ENCODE results near the gene ZNF445.
"Not testable (repeated sequence)": the region's sequence is repeated elsewhere in the genome, so short reads cannot be mapped to it uniquely, and the experiment has no call there.

The ZNF445 gene

GRCh38 chr3:44409640-44410410, 67.6 kb downstream of the ZNF445 start:
- DNase-seq (ENCODE audit: low read depth in 2 of 2) = no peak
- H3K4me3 ChIP-seq (replicated peaks in 1 of 2; ENCODE audit: low read depth in 2 of 2, low read length in 2 of 2) = no peak overlapping the region
- TF ChIP-seq, protein P1, sequence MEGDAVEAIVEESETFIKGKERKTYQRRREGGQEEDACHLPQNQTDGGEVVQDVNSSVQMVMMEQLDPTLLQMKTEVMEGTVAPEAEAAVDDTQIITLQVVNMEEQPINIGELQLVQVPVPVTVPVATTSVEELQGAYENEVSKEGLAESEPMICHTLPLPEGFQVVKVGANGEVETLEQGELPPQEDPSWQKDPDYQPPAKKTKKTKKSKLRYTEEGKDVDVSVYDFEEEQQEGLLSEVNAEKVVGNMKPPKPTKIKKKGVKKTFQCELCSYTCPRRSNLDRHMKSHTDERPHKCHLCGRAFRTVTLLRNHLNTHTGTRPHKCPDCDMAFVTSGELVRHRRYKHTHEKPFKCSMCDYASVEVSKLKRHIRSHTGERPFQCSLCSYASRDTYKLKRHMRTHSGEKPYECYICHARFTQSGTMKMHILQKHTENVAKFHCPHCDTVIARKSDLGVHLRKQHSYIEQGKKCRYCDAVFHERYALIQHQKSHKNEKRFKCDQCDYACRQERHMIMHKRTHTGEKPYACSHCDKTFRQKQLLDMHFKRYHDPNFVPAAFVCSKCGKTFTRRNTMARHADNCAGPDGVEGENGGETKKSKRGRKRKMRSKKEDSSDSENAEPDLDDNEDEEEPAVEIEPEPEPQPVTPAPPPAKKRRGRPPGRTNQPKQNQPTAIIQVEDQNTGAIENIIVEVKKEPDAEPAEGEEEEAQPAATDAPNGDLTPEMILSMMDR (IDR thresholded peaks at IDR 0.05; ENCODE audit: low read depth, low read length) = no peak

DNA sequence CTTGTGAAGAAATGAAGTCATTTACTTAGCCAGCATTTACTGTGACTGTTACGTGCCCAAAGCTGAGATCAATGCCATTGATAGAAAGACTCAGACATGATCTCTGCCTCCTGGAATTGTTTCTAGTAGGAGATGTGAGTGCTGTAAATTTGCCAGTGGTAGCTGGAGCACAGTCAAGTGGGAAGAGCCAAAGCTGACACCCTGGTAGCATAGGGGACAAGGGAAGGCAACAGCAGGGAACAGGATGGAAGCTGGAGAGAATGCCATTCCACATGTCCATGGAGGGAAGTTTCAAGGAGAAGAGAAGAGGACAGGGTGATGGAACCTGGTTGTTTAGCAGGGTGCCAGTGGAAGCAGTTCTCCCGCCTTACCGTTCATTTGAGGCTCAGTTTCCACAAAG, 74.9 kb downstream of the ZNF445 start:
- no peak overlapping the region for H3K4me3 ChIP-seq (replicated peaks in 1 of 2; ENCODE audit: low read depth in 2 of 2, low read length in 2 of 2)
- DNase-seq (ENCODE audit: low read depth in 2 of 2) = no peak
- TF ChIP-seq, protein P1 (IDR thresholded peaks at IDR 0.05; ENCODE audit: low read depth, low read length) = no peak

- H3K4me3 ChIP-seq (replicated peaks in 1 of 2; ENCODE audit: low read depth in 2 of 2, low read length in 2 of 2) = no peak overlapping the region
- TF ChIP-seq, protein P1 (IDR thresholded peaks at IDR 0.05; ENCODE audit: low read depth, low read length) = no peak
- no peak for DNase-seq (ENCODE audit: low read depth in 2 of 2)
Measured at GRCh38 chr3:44400771-44401170, 76.7 kb downstream of the ZNF445 start.

- DNase-seq (ENCODE audit: low read depth in 2 of 2) = no peak
- no peak overlapping the region for H3K4me3 ChIP-seq (replicated peaks in 1 of 2; ENCODE audit: low read depth in 2 of 2, low read length in 2 of 2)
- TF ChIP-seq, protein P1 (IDR thresholded peaks at IDR 0.05; ENCODE audit: low read depth, low read length) = no peak
Measured at GRCh38 chr3:44398853-44399252, 78.6 kb downstream of the ZNF445 start.

- H3K4me3 ChIP-seq (replicated peaks in 1 of 2; ENCODE audit: low read depth in 2 of 2, low read length in 2 of 2); DNase-seq (ENCODE audit: low read depth in 2 of 2): not testable (repeated sequence)
Measured at GRCh38 chr3:44398271-44398670, 79.2 kb downstream of the ZNF445 start.

DNA sequence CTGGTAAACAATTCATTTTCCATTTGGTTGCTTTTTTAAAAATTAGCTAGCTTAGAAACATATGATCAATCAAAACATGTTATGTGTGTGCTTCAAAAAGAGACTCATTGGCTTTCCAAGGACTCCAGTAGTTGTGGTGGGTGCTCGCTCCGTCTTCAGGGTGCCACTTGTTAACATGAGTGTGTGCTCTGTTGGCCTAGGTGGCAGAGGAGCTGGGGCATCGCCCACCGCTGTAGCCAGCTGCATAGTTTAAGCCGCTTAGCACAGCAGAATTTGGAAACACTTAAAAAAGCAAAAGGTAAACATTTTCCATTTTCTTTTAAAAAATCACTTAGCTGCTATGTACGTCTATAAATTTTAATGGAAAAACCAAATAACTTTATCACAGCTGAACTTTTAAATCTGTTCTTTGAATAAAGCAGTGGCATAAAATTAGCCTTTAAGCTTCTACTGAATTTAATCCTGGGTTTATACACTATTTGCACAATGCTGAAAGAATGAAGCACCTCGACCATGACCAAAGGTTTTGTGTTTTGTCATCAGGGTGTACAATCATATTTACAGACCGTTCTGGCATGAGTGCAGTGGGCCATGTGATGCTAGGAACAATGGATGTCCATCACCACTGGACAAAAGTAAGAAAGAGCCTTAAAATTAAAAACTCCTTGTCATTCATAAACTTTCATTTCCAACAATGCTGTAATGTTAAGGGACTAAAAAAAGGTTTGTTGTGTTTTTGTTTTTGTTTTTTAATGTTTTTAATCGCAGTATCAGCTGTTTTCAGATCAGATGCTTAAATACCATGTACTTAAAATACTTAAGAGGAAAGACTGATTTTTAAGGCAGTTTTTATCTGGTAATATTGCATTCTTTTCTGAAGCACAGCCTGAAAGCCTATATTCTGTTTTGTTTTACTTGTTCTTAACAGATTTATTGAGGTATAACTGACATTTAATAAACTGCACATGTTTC, 81.0 kb downstream of the ZNF445 start:
- no peak for DNase-seq (ENCODE audit: low read depth in 2 of 2)
- TF ChIP-seq, protein P1 (IDR thresholded peaks at IDR 0.05; ENCODE audit: low read depth, low read length) = no peak
- H3K4me3 ChIP-seq (replicated peaks in 1 of 2; ENCODE audit: low read depth in 2 of 2, low read length in 2 of 2) = no peak overlapping the region

DNA sequence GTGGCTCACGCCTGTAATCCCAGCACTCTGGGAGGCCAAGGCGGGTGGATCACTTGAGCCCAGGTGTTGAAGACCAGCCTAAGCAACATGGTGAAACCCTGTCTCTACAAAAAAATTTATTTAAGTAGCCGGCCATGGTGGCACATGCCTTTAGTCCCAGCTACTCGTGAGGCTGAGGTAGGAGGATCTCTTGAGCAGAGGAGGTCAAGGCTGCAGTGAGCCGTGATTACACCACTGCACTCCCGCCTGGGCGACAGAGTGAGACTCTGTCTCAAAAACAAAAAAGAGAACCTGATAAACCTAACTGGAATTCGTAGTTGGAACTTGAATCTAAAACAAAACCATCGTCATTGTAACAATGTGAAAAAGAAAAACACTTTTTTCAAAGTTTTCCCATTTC, 81.8 kb downstream of the ZNF445 start:
- TF ChIP-seq, protein P1 (IDR thresholded peaks at IDR 0.05; ENCODE audit: low read depth, low read length) = no peak
- no peak for DNase-seq (ENCODE audit: low read depth in 2 of 2)
- H3K4me3 ChIP-seq (replicated peaks in 1 of 2; ENCODE audit: low read depth in 2 of 2, low read length in 2 of 2) = no peak overlapping the region

Data from cardiac fibroblast (primary cell).